GM12878 (cell line): ENCODE results near the gene SCP2. TPM values are rescaled to one million over a fixed set of nuclear protein-coding genes. Genes with fewer than 3 reads are reported as not detected.

Experiments
- ATAC-seq: fragments of 200-7000 bp; cut with Tn5 transposase; 3 replicates; pipeline ENCODE4 v1.9.1; 2020; ENCODE audit warnings: mild to moderate bottlenecking, moderate library complexity
- BruUV-seq: library from RNA; stranded (reverse); fragments of 400-500 nt; replicated peaks from 2 replicates; lab custom pipeline; 2021; lab: Mats Ljungman, UMichigan
- CTCF ChIA-PET: fragments of 300-600 bp; sonication (Branson Sonifier 250); formaldehyde crosslinking; extraction: SDS; loops from one replicate; lab custom pipeline; 2021; ENCODE audit warnings: inconsistent platforms; lab: Yijun Ruan, JAX
- POLR2A ChIA-PET: fragments of 350-600 bp; formaldehyde crosslinking; extraction: SDS; loops from one replicate; lab custom pipeline; 2021; ENCODE audit warnings: inconsistent platforms; lab: Charles Lee
- RAD21 ChIA-PET: fragments of 300-600 bp; sonication (Branson Sonifier 250); formaldehyde crosslinking; loops from one replicate; lab custom pipeline; 2023; ENCODE audit warnings: antibody characterized with exemption; ENCODE audit not compliant: unreplicated experiment; lab: Charles Lee
- SMC1A ChIA-PET: fragments of 300-600 bp; sonication (Branson Sonifier 250); formaldehyde crosslinking; loops from one replicate; lab custom pipeline; 2023; ENCODE audit not compliant: unreplicated experiment, uncharacterized antibody; lab: Charles Lee
- DNase-seq: peaks from one replicate; pipeline ENCODE4 v3.0.0-alpha.2; 2011; ENCODE audit warnings: low read depth, low spot score
- FAIRE-seq: peaks from 3 replicates; lab custom pipeline; 2011; peaks lifted over from hg19 to GRCh38; lab: Jason Lieb, UNC
- H2AFZ ChIP-seq: 2 replicates; pipeline ENCODE4 v1.6.0; 2011; ENCODE audit warnings: low read depth, low read length, control low read depth; ENCODE audit not compliant: control insufficient read depth
- H3K27ac ChIP-seq: 2 replicates; pipeline ENCODE4 v1.5.1; 2011; ENCODE audit warnings: control low read depth; ENCODE audit not compliant: control insufficient read depth, insufficient read depth
- H3K27me3 ChIP-seq, 2 experiments: replicated peaks in 1 of 2; 2 replicates each; pipeline versions ENCODE4 v1.6.0 to v1.6.1; 2011; ENCODE audit warnings: low read length in 1 of 2; ENCODE audit not compliant: control insufficient read depth in 2 of 2, insufficient read depth in 2 of 2
- H3K36me3 ChIP-seq, 2 experiments: 2 replicates each; pipeline ENCODE4 v1.5.1; 2011; ENCODE audit warnings: low read length in 1 of 2; ENCODE audit not compliant: control insufficient read depth in 2 of 2, insufficient read depth in 2 of 2
- H3K4me1 ChIP-seq: 2 replicates; pipeline ENCODE4 v1.6.1; 2011; ENCODE audit warnings: mild to moderate bottlenecking, low read length, moderate library complexity, mixed read lengths; ENCODE audit not compliant: control insufficient read depth, insufficient read depth
- H3K4me2 ChIP-seq: 2 replicates; pipeline ENCODE4 v1.6.0; 2011; ENCODE audit warnings: control low read depth; ENCODE audit not compliant: control insufficient read depth, insufficient read depth
- H3K4me3 ChIP-seq: fragments of 200-600 bp; sonication (generic); 2 replicates; pipeline ENCODE4 v1.5.1; 2016
- H3K79me2 ChIP-seq: 2 replicates; pipeline ENCODE4 v1.6.0; 2011; ENCODE audit warnings: low read length; ENCODE audit not compliant: control insufficient read depth, insufficient read depth
- H3K9ac ChIP-seq: 2 replicates; pipeline ENCODE4 v1.8.0; 2011; ENCODE audit warnings: low read length, control low read depth, mixed read lengths; ENCODE audit not compliant: control insufficient read depth, insufficient read depth
- H3K9me3 ChIP-seq: replicated peaks from 3 replicates; pipeline ENCODE4 v1.5.1; 2011; ENCODE audit warnings: mild to moderate bottlenecking, low read length; ENCODE audit not compliant: control insufficient read depth, insufficient read depth
- H4K20me1 ChIP-seq: 2 replicates; pipeline ENCODE4 v1.6.0; 2011; ENCODE audit not compliant: control insufficient read depth, insufficient read depth
- IRF4 ChIP-seq: IDR thresholded peaks from 2 replicates; pipeline ENCODE4 v1.6.1; 2011; ENCODE audit warnings: low read depth, low read length
- NFXL1 ChIP-seq: fragments of 450-650 bp; IDR thresholded peaks from 2 replicates; pipeline ENCODE4 v1.6.1; 2017; ENCODE audit warnings: antibody characterized with exemption, mild to moderate bottlenecking, borderline replicate concordance
- POLR2AphosphoS5 ChIP-seq: IDR thresholded peaks from 2 replicates; pipeline ENCODE4 v1.6.1; 2011; ENCODE audit warnings: mild to moderate bottlenecking, low read length, inconsistent platforms
- RUNX3 ChIP-seq: IDR thresholded peaks from 2 replicates; pipeline ENCODE4 v1.6.1; 2012; ENCODE audit warnings: low read length, inconsistent platforms
- SUPT20H ChIP-seq: IDR thresholded peaks from 2 replicates; pipeline ENCODE4 v1.6.1; 2011; ENCODE audit warnings: low read depth, mild to moderate bottlenecking, low read length, moderate library complexity, borderline replicate concordance; ENCODE audit not compliant: control insufficient read depth
- TCF3 ChIP-seq: IDR thresholded peaks from 2 replicates; pipeline ENCODE4 v1.6.1; 2012; ENCODE audit warnings: low read depth, mild to moderate bottlenecking, low read length, borderline replicate concordance; ENCODE audit not compliant: insufficient read depth
- WGBS: methylation state at CpG from one replicate; pipeline ENCODE4 v1.1.6; 2016; ENCODE audit warnings: low lambda C conversion rate; ENCODE audit not compliant: insufficient replicate concordance, insufficient coverage; ENCODE audit errors: missing lambda C conversion rate; 5-methylcytosine and 5-hydroxymethylcytosine counted together
- in situ Hi-C: fragments of 300-500 bp; cut with MboI; formaldehyde crosslinking; loops from 9 replicates; pipeline ENCODE4 v1.14.3; 2018; ENCODE audit warnings: mixed read lengths
- intact Hi-C: fragments of 100-400 bp; cut with micrococcal nuclease; formaldehyde crosslinking; loops from one replicate; pipeline ENCODE4 v1.14.2; 2022; ENCODE audit not compliant: unreplicated experiment
- polyA plus RNA-seq, 11 experiments: library from polyadenylated mRNA; depleted of rRNA in 4 of 11; unstranded in 6 of 11; stranded (reverse) in 5 of 11; fragments of >200 nt; fragmentation: Nextera tagmentation in 4 of 11; fragmentation: Illumina TruSeq in 1 of 11; extraction: Ambion mirVana in 4 of 11; extraction: Trizol in 1 of 11; gene quantifications; 1 replicate in 1 of 11; 2 replicates in 10 of 11; pipeline versions ENCODE4 v1.2.1 to v1.2.3, GENCODE V29; 2011 to 2016; ENCODE audit warnings: inconsistent platforms in 2 of 11, missing spikeins in 2 of 11, low read depth in 1 of 11
- total RNA-seq, 4 experiments: library from RNA; depleted of rRNA in 3 of 4; stranded (reverse); fragments of >200 nt in 3 of 4; fragmentation: Illumina TruSeq in 1 of 4; extraction: Trizol in 1 of 4; gene quantifications; 2 replicates each; pipeline versions ENCODE4 v1.2.1 to v1.2.3, GENCODE V29; 2013 to 2021
- TF ChIP-seq, protein P1 (sequence below): fragments of 450-650 bp; IDR thresholded peaks from 2 replicates; pipeline ENCODE4 v1.6.1; 2017; ENCODE audit warnings: antibody characterized with exemption, mild to moderate bottlenecking, moderate library complexity

The SCP2 gene
- total and polyA plus RNA-seq, 10 of the 15 experiments (the other 5 are each of a cell fraction or from before 2014, with no cell fraction given): 74.3 to 327 (median 127) TPM

DNA sequence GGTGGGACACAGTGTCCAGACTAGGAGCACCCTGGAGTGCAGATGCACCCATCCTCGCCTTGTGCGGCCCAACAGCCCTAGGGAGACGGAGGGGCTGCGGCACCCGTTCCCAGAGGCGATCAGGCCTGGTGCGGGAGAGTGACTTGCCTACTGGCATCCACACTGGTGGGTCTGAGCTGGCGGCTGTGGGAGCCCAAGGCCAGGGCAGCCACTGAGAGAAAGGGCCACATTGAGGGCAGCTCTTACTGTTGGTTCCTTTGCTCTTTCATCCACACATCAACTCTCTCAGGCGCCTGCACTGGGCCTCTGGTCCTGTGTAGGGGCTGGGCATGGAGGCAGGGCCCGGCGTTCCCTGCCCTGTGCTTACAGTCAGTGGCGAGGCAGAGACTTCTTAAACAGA, 143.5 kb downstream of the SCP2 start:
- Histone ChIP-seq H3K36me3 (no peaks in the 10 kb centered on the region), H3K4me3 (no peak overlapping the region), H3K9ac (no peak overlapping the region), H3K79me2 (no peaks in the 10 kb centered on the region), H3K4me2 (no peak overlapping the region), H4K20me1 (no peaks in the 10 kb centered on the region), H2AFZ (no peak overlapping the region), H3K4me1 (no peaks in the 10 kb centered on the region), H3K27me3 (no peaks in the 10 kb centered on the region; a peak in 1 of 4 replicates), H3K27ac (no peak overlapping the region), H3K9me3 (no peaks in the 10 kb centered on the region)
- ChIA-PET RAD21 (no interaction called here), SMC1A (no interaction called here), POLR2A (no interaction called here), CTCF (no interaction called here)
- in situ Hi-C loops: no loop called here
- WGBS: 63% methylated on average over 12 of the region's 12 CpGs
- intact Hi-C loops: no loop called here
- BruUV-seq: no TSS peak
- no peak for FAIRE-seq
- no peak for DNase-seq
- ATAC-seq: no peak
- no peak for TF ChIP-seq NFXL1
- no peak for TF ChIP-seq RUNX3
- TF ChIP-seq, protein P1, sequence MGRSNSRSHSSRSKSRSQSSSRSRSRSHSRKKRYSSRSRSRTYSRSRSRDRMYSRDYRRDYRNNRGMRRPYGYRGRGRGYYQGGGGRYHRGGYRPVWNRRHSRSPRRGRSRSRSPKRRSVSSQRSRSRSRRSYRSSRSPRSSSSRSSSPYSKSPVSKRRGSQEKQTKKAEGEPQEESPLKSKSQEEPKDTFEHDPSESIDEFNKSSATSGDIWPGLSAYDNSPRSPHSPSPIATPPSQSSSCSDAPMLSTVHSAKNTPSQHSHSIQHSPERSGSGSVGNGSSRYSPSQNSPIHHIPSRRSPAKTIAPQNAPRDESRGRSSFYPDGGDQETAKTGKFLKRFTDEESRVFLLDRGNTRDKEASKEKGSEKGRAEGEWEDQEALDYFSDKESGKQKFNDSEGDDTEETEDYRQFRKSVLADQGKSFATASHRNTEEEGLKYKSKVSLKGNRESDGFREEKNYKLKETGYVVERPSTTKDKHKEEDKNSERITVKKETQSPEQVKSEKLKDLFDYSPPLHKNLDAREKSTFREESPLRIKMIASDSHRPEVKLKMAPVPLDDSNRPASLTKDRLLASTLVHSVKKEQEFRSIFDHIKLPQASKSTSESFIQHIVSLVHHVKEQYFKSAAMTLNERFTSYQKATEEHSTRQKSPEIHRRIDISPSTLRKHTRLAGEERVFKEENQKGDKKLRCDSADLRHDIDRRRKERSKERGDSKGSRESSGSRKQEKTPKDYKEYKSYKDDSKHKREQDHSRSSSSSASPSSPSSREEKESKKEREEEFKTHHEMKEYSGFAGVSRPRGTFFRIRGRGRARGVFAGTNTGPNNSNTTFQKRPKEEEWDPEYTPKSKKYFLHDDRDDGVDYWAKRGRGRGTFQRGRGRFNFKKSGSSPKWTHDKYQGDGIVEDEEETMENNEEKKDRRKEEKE: no peak
- TF ChIP-seq TCF3: no peak
- no peak for TF ChIP-seq IRF4
- TF ChIP-seq POLR2AphosphoS5: no peak
- TF ChIP-seq SUPT20H: no peak
- TF ChIP-seq, all 136 proteins: peak for 0
